A549 (cell line): ENCODE data around the gene EFEMP1. TPM values are rescaled to one million over a fixed set of nuclear protein-coding genes. Genes with fewer than 3 reads are reported as not detected.

Source experiments
- ATAC-seq, 2 experiments: fragments of 200-7000 bp in 1 of 2; fragments of >200 bp in 1 of 2; cut with Nextera tagmentation in 1 of 2; cut with Tn5 transposase in 1 of 2; 3 replicates each; pipeline versions ENCODE4 v1.8.0 to v1.9.1; 2018 to 2020; ENCODE audit warnings: mild to moderate bottlenecking in 1 of 2, moderate library complexity in 1 of 2
- CTCF ChIA-PET: fragments of 300-600 bp; sonication (Branson Sonifier 250); formaldehyde crosslinking; extraction: SDS; loops from one replicate; lab custom pipeline; 2021; ENCODE audit warnings: antibody characterized with exemption, inconsistent platforms; lab: Yijun Ruan, JAX
- POLR2A ChIA-PET: fragments of 350-600 bp; formaldehyde crosslinking; extraction: SDS; loops from one replicate; lab custom pipeline; 2021; ENCODE audit warnings: antibody characterized with exemption, inconsistent platforms; lab: Yijun Ruan, JAX
- DNase-seq, 2 experiments: peaks; one replicate each; pipeline versions ENCODE4 v3.0.0 to v3.0.0-alpha.2; 2011 to 2016; ENCODE audit warnings: low read depth in 1 of 2, low spot score in 1 of 2
- FAIRE-seq: peaks from 2 replicates; lab custom pipeline; 2011; peaks lifted over from hg19 to GRCh38; lab: Jason Lieb, UNC
- H3K27ac ChIP-seq, 2 experiments: fragments of >200 bp; sonication (Bioruptor Twin); formaldehyde crosslinking; 3 replicates each; pipeline ENCODE4 v1.5.1; 2016 to 2017
- H3K4me1 ChIP-seq: fragments of >200 bp; sonication (Bioruptor Twin); formaldehyde crosslinking; 3 replicates; pipeline ENCODE4 v1.6.1; 2016
- H3K4me2 ChIP-seq: fragments of >200 bp; sonication (Bioruptor Twin); formaldehyde crosslinking; 3 replicates; pipeline ENCODE4 v1.6.1; 2016
- H3K4me3 ChIP-seq: fragments of >200 bp; sonication (Bioruptor Twin); formaldehyde crosslinking; 3 replicates; pipeline ENCODE4 v1.5.1; 2016
- H3K9me3 ChIP-seq: fragments of >200 bp; sonication (Bioruptor Twin); formaldehyde crosslinking; 3 replicates; pipeline ENCODE4 v1.6.1; 2016
- CBX8 ChIP-seq: fragments of 200-600 bp; sonication (generic); IDR thresholded peaks from 2 replicates; pipeline ENCODE4 v1.6.1; 2016
- CEBPB ChIP-seq, 2 experiments: fragments of >200 bp in 1 of 2; sonication (Bioruptor Twin) in 1 of 2; formaldehyde crosslinking in 1 of 2; IDR thresholded peaks; 2 replicates each; pipeline ENCODE4 v1.6.1; 2012 to 2016
- CHD2 ChIP-seq: fragments of 150-350 bp; IDR thresholded peaks from 2 replicates; pipeline ENCODE4 v1.6.1; 2014; ENCODE audit warnings: low read length; ENCODE audit not compliant: partially characterized antibody
- E2F6 ChIP-seq: IDR thresholded peaks from 2 replicates; pipeline ENCODE4 v1.6.1; 2012; ENCODE audit warnings: low read depth, borderline replicate concordance
- EHF ChIP-seq: fragments of 250-450 bp; sonication (Bioruptor Pico); IDR thresholded peaks from 2 replicates; pipeline ENCODE4 v1.5.0; 2020; ENCODE audit warnings: mild to moderate bottlenecking
- ELK1 ChIP-seq: fragments of 150-350 bp; IDR thresholded peaks from 2 replicates; pipeline ENCODE4 v1.6.1; 2014; ENCODE audit warnings: low read depth, mild to moderate bottlenecking, low read length
- ESRRA ChIP-seq: fragments of 150-350 bp; IDR thresholded peaks from 2 replicates; pipeline ENCODE4 v1.6.1; 2014; ENCODE audit warnings: mild to moderate bottlenecking, low read length, borderline replicate concordance
- FOSL2 ChIP-seq, 2 experiments: fragments of 450-650 bp in 1 of 2; fragments of >200 bp in 1 of 2; sonication (Bioruptor Twin) in 1 of 2; formaldehyde crosslinking; IDR thresholded peaks; 2 replicates each; pipeline versions ENCODE4 v1.5.0 to v1.6.1; 2016 to 2020; ENCODE audit warnings: mild to moderate bottlenecking in 1 of 2, moderate library complexity in 1 of 2
- FOXS1 ChIP-seq: fragments of 250-450 bp; sonication (Bioruptor Pico); IDR thresholded peaks from 2 replicates; pipeline ENCODE4 v1.5.0; 2020; ENCODE audit warnings: mild to moderate bottlenecking, moderate library complexity
- GATA3 ChIP-seq: IDR thresholded peaks from 2 replicates; pipeline ENCODE4 v1.6.1; 2012; ENCODE audit warnings: borderline replicate concordance
- HEYL ChIP-seq: fragments of 250-450 bp; sonication (Bioruptor Pico); IDR thresholded peaks from 2 replicates; pipeline ENCODE4 v1.8.0; 2021; ENCODE audit warnings: mild to moderate bottlenecking, moderate library complexity
- HOXB13 ChIP-seq: fragments of 250-450 bp; sonication (Bioruptor Pico); IDR thresholded peaks from 2 replicates; pipeline ENCODE4 v1.5.0; 2020; ENCODE audit warnings: low read depth, mild to moderate bottlenecking, moderate library complexity
- JUNB ChIP-seq: fragments of >200 bp; sonication (Bioruptor Twin); formaldehyde crosslinking; IDR thresholded peaks from 2 replicates; pipeline ENCODE4 v1.6.1; 2016
- KDM1A ChIP-seq: fragments of 200-600 bp; sonication (generic); IDR thresholded peaks from 2 replicates; pipeline ENCODE4 v1.6.1; 2016; ENCODE audit warnings: low read depth, mild to moderate bottlenecking
- MAX ChIP-seq: IDR thresholded peaks from 2 replicates; pipeline ENCODE4 v1.6.1; 2012
- NPAS2 ChIP-seq: fragments of 250-450 bp; sonication (Bioruptor Pico); IDR thresholded peaks from 2 replicates; pipeline ENCODE4 v1.8.0; 2022; ENCODE audit warnings: mild to moderate bottlenecking, moderate library complexity, borderline replicate concordance
- PHF8 ChIP-seq: fragments of 200-600 bp; sonication (generic); IDR thresholded peaks from 2 replicates; pipeline ENCODE4 v1.6.1; 2016; ENCODE audit warnings: low read depth, mild to moderate bottlenecking, antibody characterized with exemption, moderate library complexity, borderline replicate concordance
- RAD21 ChIP-seq, 2 experiments: fragments of >200 bp in 1 of 2; sonication (Bioruptor Twin) in 1 of 2; formaldehyde crosslinking in 1 of 2; IDR thresholded peaks in 1 of 2; conservative IDR thresholded peaks in 1 of 2; 2 replicates in 1 of 2; 3 replicates in 1 of 2; pipeline ENCODE4 v1.6.1; 2012 to 2018; ENCODE audit warnings: inconsistent platforms in 1 of 2
- REST ChIP-seq: fragments of 200-600 bp; sonication (generic); IDR thresholded peaks from 2 replicates; pipeline ENCODE4 v1.6.1; 2016; ENCODE audit warnings: antibody characterized with exemption, mild to moderate bottlenecking, moderate library complexity
- TFCP2L1 ChIP-seq: fragments of 250-450 bp; sonication (Bioruptor Pico); IDR thresholded peaks from 2 replicates; pipeline ENCODE4 v1.5.0; 2021; ENCODE audit warnings: mild to moderate bottlenecking
- TP53 ChIP-seq: fragments of 250-450 bp; sonication (Bioruptor Pico); IDR thresholded peaks from 2 replicates; pipeline ENCODE4 v1.5.0; 2021; ENCODE audit warnings: mild to moderate bottlenecking, moderate library complexity
- ZC3H11A ChIP-seq: fragments of 450-650 bp; IDR thresholded peaks from 2 replicates; pipeline ENCODE4 v1.6.1; 2014; ENCODE audit warnings: antibody characterized with exemption, mild to moderate bottlenecking
- ZSCAN20 ChIP-seq: fragments of 250-450 bp; sonication (Bioruptor Pico); IDR thresholded peaks from 2 replicates; pipeline ENCODE4 v1.8.0; 2022; ENCODE audit warnings: mild to moderate bottlenecking, moderate library complexity
- WGBS: methylation state at CpG from one replicate; pipeline ENCODE4 v1.1.6; 2017; ENCODE audit errors: missing lambda C conversion rate; 5-methylcytosine and 5-hydroxymethylcytosine counted together
- polyA plus RNA-seq, 4 experiments: library from polyadenylated mRNA; depleted of rRNA in 3 of 4; stranded (reverse); fragments of >200 nt; fragmentation: RNase III in 1 of 4; extraction: RNeasy Plus Mini Kit Qiagen cat#74134 plus additional on column Dnase treatment in 1 of 4; gene quantifications; 2 replicates in 3 of 4; 3 replicates in 1 of 4; pipeline ENCODE4 v1.2.3, GENCODE V29; 2011 to 2017

EFEMP1 gene
- polyA plus RNA-seq, 2 of the 4 experiments (the other 2 are of a cell fraction), result 48.5 to 59.2 TPM

GRCh38 chr2:55902971-55903370 is 20.6 kb downstream of the EFEMP1 start (continued):
- TF ChIP-seq RAD21 (conservative IDR thresholded peaks at IDR 0.05 in 1 of 2, IDR thresholded peaks at IDR 0.05 in 1 of 2), result no peak
- no peak for TF ChIP-seq CBX8
- TF ChIP-seq, all 56 proteins: peak for 0

GRCh38 chr2:55902429-55902828 is 21.2 kb downstream of the EFEMP1 start:
- peaks cover 20% of the 10 kb centered on the region; the same call in 2 of the 3 replicates for H3K9me3 ChIP-seq
- FAIRE-seq, result no peak
- peaks cover 12% of the 10 kb centered on the region; the same call in 2 of the 3 replicates for H3K4me1 ChIP-seq
- WGBS, result 71% methylated on average over 3 of the region's 3 CpGs
- H3K27ac ChIP-seq, result no peak overlapping the region
- no peak overlapping the region for H3K4me2 ChIP-seq
- CTCF ChIA-PET, result interaction anchor here (0.6 to 2.1 kb wide), 3 partner anchors 16 to 131 kb away, joined by 3 to 6 read pairs (median 4); no protein-coding TSS in a partner anchor
- H3K4me3 ChIP-seq, result no peak overlapping the region
- TF ChIP-seq GATA3 (no peak), ZC3H11A (no peak), CEBPB (IDR thresholded peaks at IDR 0.05) (no peak), FOXS1 (CRISPR knock-in tag) (no peak)
- POLR2A ChIA-PET, result no interaction called here
- no peak for DNase-seq
- ATAC-seq, result no peak

GRCh38 chr2:55901941-55902340 is 21.6 kb downstream of the EFEMP1 start:
- Histone ChIP-seq H3K4me2 (peak overlapping the region; percentile 22; the same call in 1 of the 3 replicates), H3K27ac (peak overlapping the region; percentile 31 to 43; a peak in 4 of 6 replicates), H3K9me3 (peaks cover 20% of the 10 kb centered on the region; the same call in 2 of the 3 replicates), H3K4me3 (no peak overlapping the region), H3K4me1 (peaks cover 12% of the 10 kb centered on the region; the same call in 2 of the 3 replicates)
- no peak for ATAC-seq
- DNase-seq, result no peak
- whole genome bisulfite sequencing, result 55% methylated on average over 2 of the region's 2 CpGs
- no peak for FAIRE-seq
- CTCF ChIA-PET, result interaction anchor here (0.6 to 2.1 kb wide), 3 partner anchors 10 to 130 kb away, joined by 3 to 6 read pairs (median 3); no protein-coding TSS in a partner anchor
- TF ChIP-seq CEBPB (IDR thresholded peaks at IDR 0.05), result no peak
- no peak for TF ChIP-seq ELK1
- no peak for TF ChIP-seq NPAS2
- no peak for TF ChIP-seq CHD2
- TF ChIP-seq ESRRA, result no peak
- no peak for TF ChIP-seq KDM1A
- TF ChIP-seq RAD21 (conservative IDR thresholded peaks at IDR 0.05 in 1 of 2, IDR thresholded peaks at IDR 0.05 in 1 of 2), result no peak
- TF ChIP-seq JUNB, result no peak
- no peak for TF ChIP-seq REST
- no peak for TF ChIP-seq PHF8
- no peak for TF ChIP-seq E2F6
- no peak for TF ChIP-seq TP53 (CRISPR knock-in tag)
- no peak for TF ChIP-seq ZSCAN20 (CRISPR knock-in tag)
- TF ChIP-seq FOSL2 (IDR thresholded peaks at IDR 0.05), result no peak
- TF ChIP-seq FOSL2 (CRISPR knock-in tag; IDR thresholded peaks at IDR 0.05), result no peak
- no peak for TF ChIP-seq MAX
- TF ChIP-seq EHF (CRISPR knock-in tag), result no peak
- no peak for TF ChIP-seq TFCP2L1 (CRISPR knock-in tag)
- no peak for TF ChIP-seq ZC3H11A
- TF ChIP-seq HEYL (CRISPR knock-in tag), result no peak
- TF ChIP-seq HOXB13, result no peak
- POLR2A ChIA-PET, result no interaction called here
